Measurements from ENCODE around the gene FUZ.

DNA sequence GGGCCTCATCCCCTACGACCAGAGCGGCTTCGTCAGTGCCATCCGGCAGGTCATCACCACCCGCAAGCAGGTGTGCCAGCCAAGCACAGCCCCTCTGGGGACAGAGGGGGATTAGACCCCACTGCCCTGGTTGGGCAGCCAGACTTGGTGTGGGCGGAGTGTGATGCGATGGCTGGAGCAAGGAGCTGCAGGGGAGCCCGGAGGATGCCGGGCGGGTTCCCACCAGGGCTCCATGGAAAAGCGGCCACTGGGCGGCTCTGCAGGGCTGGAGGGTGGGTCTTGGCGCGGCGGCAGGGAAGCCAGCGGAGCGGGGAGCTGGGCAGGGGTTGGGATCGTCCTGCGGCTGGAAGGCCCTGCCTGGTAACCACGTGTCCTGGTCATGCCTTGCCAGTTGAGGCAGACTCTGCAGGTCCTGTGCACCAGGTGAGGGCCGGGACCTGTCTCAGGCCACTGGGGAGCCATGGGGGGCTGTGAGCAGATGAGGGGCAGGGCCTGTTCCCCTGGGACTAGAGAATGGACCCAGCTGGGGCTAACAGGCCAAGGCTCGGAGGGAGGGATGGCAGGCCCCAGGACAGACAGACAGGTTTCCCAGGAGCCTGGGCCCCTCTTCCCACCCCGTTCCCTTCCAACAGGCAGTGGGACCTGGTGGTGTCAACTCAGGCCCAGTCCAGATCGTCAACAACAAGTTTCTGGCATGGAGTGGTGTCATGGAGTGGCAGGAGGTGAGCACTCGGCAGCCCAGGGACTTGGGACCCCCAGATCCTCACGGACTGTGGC, 44.2 kb upstream of the FUZ start:
- TF ChIP-seq CTCF (IDR thresholded peaks at IDR 0.05) (no peak), EZH2 (IDR thresholded peaks at IDR 0.05; ENCODE audit: borderline replicate concordance, insufficient read depth, low read depth, low read length, poor library complexity, severe bottlenecking) (no peak)
